ENCODE results near the gene APPL1. TPM values are rescaled to one million over a fixed set of nuclear protein-coding genes. Genes with fewer than 3 reads are reported as not detected.

The APPL1 gene
- total RNA-seq, 1 donor from 2014 or later, result 34.1 TPM

- Mint-ChIP-seq H3K9me3 (ENCODE audit: low read depth) (no peaks in the 10 kb centered on the region), H3K27ac (ENCODE audit: unreplicated experiment) (no peak overlapping the region), H3K4me3 (ENCODE audit: unreplicated experiment) (no peak overlapping the region), H3K27me3 (ENCODE audit: low read depth) (no peaks in the 10 kb centered on the region), H3K4me1 (ENCODE audit: low read depth) (peaks cover 11% of the 10 kb centered on the region), H3K36me3 (ENCODE audit: low read depth) (no peaks in the 10 kb centered on the region)
- TF ChIP-seq CTCF (IDR thresholded peaks at IDR 0.05), result no peak
- no peak for DNase-seq (ENCODE audit: low spot score)
These were observed 32.9 kb upstream of the APPL1 start for GRCh38 chr3:57194641-57195040.

GRCh38 chr3:57199895-57200297 lies 27.6 kb upstream of the APPL1 start, which contains the start of gene HESX1:
HESX1 (minus strand) TSS chr3:57199978; CDS start chr3:57199918, 60 bp downstream.
- DNase-seq (ENCODE audit: low spot score), result no peak
- Mint-ChIP-seq H3K36me3 (ENCODE audit: low read depth) (no peaks in the 10 kb centered on the region), H3K27ac (ENCODE audit: unreplicated experiment) (no peak within 1 kb of the TSS), H3K9me3 (ENCODE audit: low read depth) (no peaks in the 10 kb centered on the region), H3K27me3 (ENCODE audit: low read depth) (no peaks in the 10 kb centered on the region), H3K4me1 (ENCODE audit: low read depth) (peaks cover 11% of the 10 kb centered on the region), H3K4me3 (ENCODE audit: unreplicated experiment) (no peak within 1 kb of the TSS)
- TF ChIP-seq CTCF (IDR thresholded peaks at IDR 0.05), result no peak

GRCh38 chr3:57206423-57206822 lies 21.1 kb upstream of the APPL1 start:
- no peak overlapping the region for H3K4me3 Mint-ChIP-seq (ENCODE audit: unreplicated experiment)
- no peaks in the 10 kb centered on the region for H3K4me1 Mint-ChIP-seq (ENCODE audit: low read depth)
- no peak for TF ChIP-seq CTCF (IDR thresholded peaks at IDR 0.05)
- H3K9me3 Mint-ChIP-seq (ENCODE audit: low read depth), result no peaks in the 10 kb centered on the region
- no peak overlapping the region for H3K27ac Mint-ChIP-seq (ENCODE audit: unreplicated experiment)
- DNase-seq (ENCODE audit: low spot score), result no peak
- no peaks in the 10 kb centered on the region for H3K36me3 Mint-ChIP-seq (ENCODE audit: low read depth)
- H3K27me3 Mint-ChIP-seq (ENCODE audit: low read depth), result no peaks in the 10 kb centered on the region

- DNase-seq (ENCODE audit: low spot score), result no peak
- Mint-ChIP-seq H3K4me3 (ENCODE audit: unreplicated experiment) (no peak overlapping the region), H3K27ac (ENCODE audit: unreplicated experiment) (no peak overlapping the region), H3K4me1 (ENCODE audit: low read depth) (peaks cover 7% of the 10 kb centered on the region), H3K36me3 (ENCODE audit: low read depth) (no peaks in the 10 kb centered on the region), H3K27me3 (ENCODE audit: low read depth) (no peaks in the 10 kb centered on the region), H3K9me3 (ENCODE audit: low read depth) (no peaks in the 10 kb centered on the region)
- peak; percentile 81 for TF ChIP-seq CTCF (IDR thresholded peaks at IDR 0.05)
These were observed 5.6 kb upstream of the APPL1 start for GRCh38 chr3:57221883-57222282.

GRCh38 chr3:57224856-57225255 lies 2.7 kb upstream of the APPL1 start:
- no peak for DNase-seq (ENCODE audit: low spot score)

More at GRCh38 chr3:57224856-57225255, 2.7 kb upstream of the APPL1 start:
- peaks cover 25% of the 10 kb centered on the region for H3K4me1 Mint-ChIP-seq (ENCODE audit: low read depth)
- no peaks in the 10 kb centered on the region for H3K9me3 Mint-ChIP-seq (ENCODE audit: low read depth)
- TF ChIP-seq CTCF (IDR thresholded peaks at IDR 0.05), result no peak
- H3K27me3 Mint-ChIP-seq (ENCODE audit: low read depth), result no peaks in the 10 kb centered on the region
- H3K4me3 Mint-ChIP-seq (ENCODE audit: unreplicated experiment), result no peak overlapping the region
- no peak overlapping the region for H3K27ac Mint-ChIP-seq (ENCODE audit: unreplicated experiment)
- no peaks in the 10 kb centered on the region for H3K36me3 Mint-ChIP-seq (ENCODE audit: low read depth)
